Stimulated activated CD4-positive, alpha-beta T cell treated with anti-CD3 and anti-CD28 coated beads, TNF-alpha, amount 100 ng/mL, for 1 hour (primary cell): ENCODE data around the gene NIM1K.
"Not testable (repeated sequence)": the region's sequence is repeated elsewhere in the genome, so short reads cannot be mapped to it uniquely, and the experiment has no call there.

ENCODE experiments used
- DNase-seq, 3 donors: peaks; one replicate each; pipeline ENCODE4 v3.0.0-alpha.2; 2020; ENCODE audit warnings: low read depth in 3 of 3, low spot score in 1 of 3

The NIM1K gene

DNA sequence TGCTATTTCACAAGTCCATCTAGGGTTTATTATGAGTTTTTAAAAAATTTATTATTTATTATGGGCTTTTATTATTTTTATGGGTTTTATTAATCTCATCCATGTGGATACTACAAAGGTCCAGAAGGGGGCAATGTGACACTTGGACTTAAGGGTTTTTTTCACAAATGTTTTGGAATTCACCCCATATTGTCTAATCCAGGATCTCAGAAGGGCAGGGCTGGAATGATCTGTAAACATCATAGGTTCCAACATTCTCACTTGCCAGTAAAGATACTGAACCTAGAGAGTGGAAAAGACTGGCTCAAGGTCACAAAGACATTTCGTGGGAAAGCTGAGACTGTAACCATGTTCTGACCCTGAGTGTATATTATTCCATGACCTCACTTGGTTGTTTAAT, 35.6 kb downstream of the NIM1K start:
- DNase-seq = no peak

GRCh38 chr5:43230707-43231106, 38.7 kb downstream of the NIM1K start:
- no peak for DNase-seq

DNA sequence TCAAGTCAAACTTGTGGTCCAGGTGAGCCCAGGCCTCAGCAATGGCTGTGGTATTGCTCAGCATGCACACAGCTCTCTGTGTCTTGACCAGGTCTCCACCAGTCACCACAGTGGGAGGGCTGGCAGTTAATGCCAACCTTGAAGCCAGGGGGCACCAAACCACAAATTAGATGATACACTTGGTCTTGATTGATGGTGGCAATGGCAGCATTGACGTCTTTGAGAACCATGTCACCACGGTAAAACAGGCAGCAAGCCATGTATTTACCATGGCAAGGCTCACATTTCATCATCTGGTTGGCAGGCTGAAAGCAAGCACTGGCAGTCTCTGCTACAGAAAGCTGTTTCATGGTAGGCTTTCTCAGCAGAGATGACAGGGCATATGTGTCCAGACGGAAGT, 40.0 kb downstream of the NIM1K start:
- no peak for DNase-seq

DNA sequence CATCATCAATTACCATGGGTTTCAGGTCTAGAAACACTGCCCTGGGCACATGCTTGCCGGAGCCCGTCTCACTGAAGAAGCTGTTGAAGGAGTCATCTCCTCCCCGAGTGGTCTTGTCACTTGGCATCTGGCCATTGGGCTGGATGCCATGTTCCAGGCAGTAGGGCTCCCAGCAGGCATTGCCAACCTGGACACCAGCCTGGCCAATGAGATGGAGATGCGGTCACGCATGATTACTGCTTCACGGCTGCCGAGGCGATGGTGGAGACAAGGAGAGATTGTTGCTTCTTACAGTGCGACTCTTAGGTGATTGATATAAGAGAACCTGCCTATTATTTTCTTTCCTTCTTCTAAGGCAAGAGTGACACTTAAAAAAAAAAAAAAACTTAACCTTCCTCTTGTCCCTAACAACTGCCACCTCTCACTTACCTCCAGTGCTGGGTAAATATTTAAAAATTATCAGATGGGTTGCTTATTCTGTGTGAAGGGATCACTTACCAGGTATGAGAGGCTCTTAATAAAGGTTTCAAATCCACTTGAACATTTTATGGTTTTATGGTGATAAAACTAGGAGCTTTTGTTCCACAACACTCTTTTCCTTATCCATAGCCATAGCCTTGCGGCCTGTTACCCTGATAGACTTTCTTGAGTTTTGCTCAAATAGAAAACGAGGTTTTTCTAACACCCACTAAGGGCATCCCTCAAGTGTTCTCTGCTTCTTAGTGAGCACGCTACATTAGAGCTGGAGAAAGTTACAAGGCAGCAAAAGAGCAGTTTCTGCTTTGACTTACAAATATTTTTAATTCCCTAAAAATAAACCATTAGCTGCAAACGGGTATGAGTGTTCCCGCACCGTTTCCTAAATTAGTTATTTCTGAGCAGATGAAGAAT, 41.2 kb downstream of the NIM1K start:
- no peak for DNase-seq

DNA sequence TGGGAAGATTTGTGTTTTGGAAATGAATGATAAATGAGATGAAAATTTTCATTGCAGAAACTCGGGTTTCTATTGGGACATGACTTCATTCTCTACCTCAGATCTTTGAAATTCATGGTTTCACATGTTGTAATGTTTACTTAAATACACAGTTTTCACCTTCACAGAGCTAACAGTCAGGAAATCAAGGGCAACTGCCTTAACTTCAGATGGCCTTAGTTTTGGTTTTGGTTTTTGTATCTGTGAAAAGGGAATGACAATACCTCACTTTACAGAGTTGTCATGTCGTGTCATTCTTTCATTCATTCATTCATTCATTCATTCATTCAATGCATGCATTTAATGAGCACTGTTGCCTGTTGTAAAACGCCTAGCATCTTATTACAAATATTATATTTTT, 41.9 kb downstream of the NIM1K start:
- no peak for DNase-seq

GRCh38 chr5:43236653-43237355, 44.8 kb downstream of the NIM1K start:
- no peak for DNase-seq

- DNase-seq = no peak
Measured at GRCh38 chr5:43242196-43242595, 50.2 kb downstream of the NIM1K start.

- no peak for DNase-seq
Measured at GRCh38 chr5:43243270-43243669, 51.2 kb downstream of the NIM1K start.

GRCh38 chr5:43244823-43245565, 53.0 kb downstream of the NIM1K start:
- DNase-seq = no peak

DNA sequence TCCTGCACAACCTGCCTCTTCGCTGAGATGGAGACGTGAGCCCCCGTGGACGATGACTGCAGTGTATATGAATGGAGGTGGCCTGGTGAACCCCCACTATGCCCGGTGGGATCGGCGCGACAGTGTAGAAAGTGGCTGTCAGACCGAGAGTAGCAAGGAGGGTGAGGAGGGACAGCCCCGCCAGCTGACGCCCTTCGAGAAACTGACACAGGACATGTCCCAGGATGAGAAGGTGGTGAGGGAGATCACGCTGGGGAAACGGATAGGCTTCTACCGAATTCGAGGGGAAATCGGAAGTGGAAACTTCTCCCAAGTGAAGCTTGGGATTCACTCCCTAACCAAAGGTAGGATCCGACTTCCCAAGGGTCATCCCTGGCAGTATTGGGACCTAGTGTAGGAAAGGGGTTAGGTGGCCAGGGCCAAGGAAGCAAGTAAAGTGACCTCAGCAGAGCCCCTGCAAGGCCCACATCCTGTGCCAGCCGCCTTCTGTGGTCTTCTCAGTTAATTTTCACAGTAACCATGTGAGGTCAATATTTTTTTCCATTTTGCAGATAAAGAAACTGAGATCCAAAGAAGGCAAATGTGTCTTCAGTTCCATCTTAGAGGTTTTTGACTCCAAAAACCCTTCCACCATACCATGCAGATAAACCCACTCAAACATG, 53.8 kb downstream of the NIM1K start:
- DNase-seq = no peak

DNA sequence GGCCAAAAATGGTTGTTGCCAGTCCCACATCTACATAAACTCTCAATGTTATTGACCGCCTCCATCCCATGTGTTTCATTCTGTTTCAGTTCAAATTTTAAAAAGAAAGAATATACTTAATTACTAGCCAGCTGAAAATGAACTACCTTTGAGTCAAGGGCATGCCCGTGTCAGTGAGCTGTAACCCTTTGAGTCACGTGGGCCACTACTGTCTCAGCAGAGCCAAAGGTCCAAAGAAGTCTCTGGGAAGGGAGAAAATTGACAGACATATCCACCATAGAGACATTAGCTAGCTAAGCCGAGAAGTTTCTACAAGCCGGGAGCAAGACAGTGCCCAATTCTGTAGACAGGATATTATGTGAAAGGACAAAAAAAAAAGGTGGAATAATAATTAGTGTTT, 59.7 kb downstream of the NIM1K start:
- DNase-seq = no peak

DNA sequence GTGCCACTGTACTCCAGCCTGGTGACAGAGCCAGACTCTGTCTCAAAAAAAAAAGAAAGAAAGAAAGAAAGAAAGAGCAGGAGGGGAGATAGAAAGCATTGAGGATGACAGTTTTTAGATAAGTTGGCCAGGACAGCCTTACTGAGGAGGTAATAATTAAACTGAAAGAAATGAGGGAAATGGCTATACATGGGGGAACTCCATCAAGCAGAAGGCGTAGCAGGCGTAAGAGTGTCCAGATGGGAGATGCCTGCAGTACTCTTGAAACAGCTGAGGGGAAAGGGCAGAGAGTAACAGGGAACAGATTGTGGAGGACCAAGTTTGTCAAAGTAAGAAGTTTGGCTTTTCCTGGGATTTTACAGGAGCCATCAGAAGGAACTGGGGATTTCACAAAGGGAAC, 63.7 kb downstream of the NIM1K start:
- DNase-seq = no peak

- DNase-seq = no peak
Measured at GRCh38 chr5:43256261-43256966, 64.4 kb downstream of the NIM1K start.

- no peak for DNase-seq
Measured at GRCh38 chr5:43258116-43258515, 66.1 kb downstream of the NIM1K start.

GRCh38 chr5:43262269-43262668, 70.2 kb downstream of the NIM1K start:
- DNase-seq = not testable (repeated sequence)

DNA sequence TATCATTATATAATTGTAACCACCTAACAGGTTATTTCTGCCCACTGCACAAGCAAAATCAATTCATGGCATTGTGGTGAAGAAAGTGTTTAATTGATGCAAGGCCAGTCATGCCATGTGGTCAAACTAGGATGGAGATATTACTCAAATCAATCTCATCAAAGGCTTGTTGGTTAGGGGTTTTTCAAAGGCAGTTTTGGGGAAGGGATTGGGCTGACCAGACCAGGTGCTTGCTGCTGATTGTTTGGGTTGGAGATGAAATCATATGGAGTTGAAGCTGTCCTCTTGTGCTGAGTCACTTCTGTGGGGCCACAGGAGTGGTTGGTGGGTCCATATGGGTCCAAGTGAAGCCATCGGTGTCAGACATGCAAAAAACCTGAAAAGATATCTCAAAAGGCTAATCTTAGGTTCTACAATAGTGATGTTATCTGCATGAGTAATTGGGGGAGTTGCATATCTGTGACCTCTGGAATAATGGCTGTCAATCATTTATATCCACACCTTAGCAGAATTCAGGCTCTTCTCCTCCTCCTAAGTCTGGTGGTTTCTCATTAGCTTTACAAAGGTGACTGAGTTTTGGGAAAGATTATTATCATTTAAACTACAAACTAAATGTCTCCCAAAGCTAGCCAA, 76.3 kb downstream of the NIM1K start:
- DNase-seq = no peak

DNA sequence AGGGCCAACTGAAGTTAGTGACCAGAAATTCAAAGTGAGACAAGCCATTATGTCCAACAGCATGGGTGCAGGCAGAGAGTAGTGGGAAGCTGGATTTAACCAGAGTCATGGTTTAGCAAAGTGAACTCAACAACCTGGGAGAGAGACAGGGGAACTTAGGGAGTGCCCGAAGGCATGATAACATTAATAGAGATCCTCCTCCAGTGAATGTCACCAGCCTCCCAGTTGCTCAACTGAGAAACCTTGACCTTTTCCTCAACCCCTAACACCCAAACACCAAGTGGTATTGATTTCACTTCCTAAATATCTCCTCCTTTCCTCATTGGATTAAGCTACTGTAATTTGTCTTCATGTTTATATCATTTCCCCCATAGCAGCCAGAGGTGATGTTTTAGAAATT, 78.6 kb downstream of the NIM1K start:
- DNase-seq = no peak

DNA sequence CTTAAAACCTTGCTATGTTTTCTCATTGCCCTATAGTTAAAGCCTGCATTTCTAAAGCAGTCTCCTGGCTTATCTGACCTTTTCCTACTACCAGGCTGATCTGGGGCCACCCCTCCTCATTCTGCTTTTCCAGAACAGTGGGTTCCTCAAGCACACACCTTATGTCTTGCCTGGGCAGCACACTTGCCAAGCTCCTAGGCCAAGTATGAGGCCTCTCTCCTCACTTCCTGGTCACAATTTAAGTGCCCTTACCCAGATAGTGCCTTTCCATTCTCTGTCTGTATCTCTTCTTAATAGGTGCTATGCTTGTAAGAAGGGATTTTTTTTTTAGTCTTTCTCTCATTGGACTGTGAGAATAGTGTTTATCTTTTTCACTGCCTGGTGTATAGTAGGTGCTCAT, 81.5 kb downstream of the NIM1K start:
- DNase-seq = no peak

DNA sequence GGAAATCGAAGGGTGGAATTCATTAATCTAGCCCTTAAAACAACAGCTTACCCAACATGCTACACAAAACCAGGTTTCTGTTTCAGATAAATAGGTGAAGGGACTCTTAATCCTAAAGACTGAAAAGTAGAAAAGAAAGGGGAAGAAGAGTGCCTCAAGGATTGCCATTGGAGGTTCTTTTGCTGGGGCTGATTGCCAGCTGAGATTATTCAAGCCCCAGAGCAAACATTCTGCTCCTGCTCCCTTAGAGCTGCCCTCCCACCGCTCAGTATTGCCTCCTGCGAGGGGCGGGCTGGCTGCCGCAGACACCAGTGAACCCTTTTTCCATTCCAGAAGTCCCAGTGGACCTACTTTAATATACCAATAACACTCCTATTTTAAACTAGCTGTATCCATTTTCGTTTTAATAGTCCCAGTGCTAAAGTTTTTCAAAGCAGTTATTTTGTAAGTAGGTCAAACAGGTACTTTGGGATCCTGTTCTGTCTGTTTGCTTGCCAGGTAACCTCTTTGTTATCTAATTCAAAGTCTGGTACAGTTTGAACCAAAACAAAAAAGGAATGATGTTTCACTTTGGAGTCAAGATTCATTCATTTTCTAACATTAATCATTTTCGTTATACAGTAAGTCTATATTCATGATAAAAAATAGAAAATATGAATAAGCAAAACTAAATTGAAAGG, 82.5 kb downstream of the NIM1K start:
- DNase-seq = no peak

- no peak for DNase-seq
Measured at GRCh38 chr5:43275391-43275790, 83.4 kb downstream of the NIM1K start.
